ENCODE measurements around the gene AHSA1.

The AHSA1 gene

GRCh38 chr14:77470224-77470870, 12.5 kb downstream of the AHSA1 start:
- Histone ChIP-seq H3K4me1 (ENCODE audit: control insufficient read depth, insufficient read depth, low read length) (no peaks in the 10 kb centered on the region), H3K9me3 (ENCODE audit: control insufficient read depth, low read length) (no peaks in the 10 kb centered on the region), H3K4me3 (ENCODE audit: insufficient read depth, low read depth, low read length) (no peak overlapping the region), H3K27ac (ENCODE audit: insufficient read depth, low read depth, low read length, poor library complexity, severe bottlenecking) (no peak overlapping the region), H3K27me3 (ENCODE audit: control insufficient read depth, insufficient read depth, low read length, poor library complexity, severe bottlenecking) (no peaks in the 10 kb centered on the region), H3K36me3 (ENCODE audit: control insufficient read depth, insufficient read depth, low read length) (peaks cover 22% of the 10 kb centered on the region)
- WGBS, 2 experiments, result 87% methylated on average over 5 of the region's 5 CpGs

DNA sequence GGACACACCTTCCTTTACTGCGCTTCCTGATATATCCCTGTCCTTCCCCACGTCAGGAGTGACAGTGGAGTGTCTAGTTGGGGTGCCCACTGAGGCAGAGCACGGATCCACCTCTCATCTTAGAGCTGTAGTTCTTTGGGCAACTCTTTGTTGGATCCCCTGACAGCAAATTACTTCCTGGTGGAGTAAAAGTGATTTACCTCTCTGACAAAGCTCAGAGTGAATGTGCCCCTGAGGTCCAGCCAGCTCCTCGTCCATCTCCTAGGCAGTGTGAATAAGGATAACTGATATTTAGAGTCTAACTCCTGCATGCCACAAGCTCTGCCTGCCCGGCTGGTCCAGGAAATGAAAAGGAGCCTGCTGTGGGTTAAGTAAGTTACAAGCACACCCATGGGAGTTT, 16.0 kb downstream of the AHSA1 start:
- Histone ChIP-seq H3K4me1 (ENCODE audit: control insufficient read depth, insufficient read depth, low read length) (no peaks in the 10 kb centered on the region), H3K9me3 (ENCODE audit: control insufficient read depth, low read length) (no peaks in the 10 kb centered on the region), H3K27ac (ENCODE audit: insufficient read depth, low read depth, low read length, poor library complexity, severe bottlenecking) (no peak overlapping the region), H3K4me3 (ENCODE audit: insufficient read depth, low read depth, low read length) (no peak overlapping the region), H3K27me3 (ENCODE audit: control insufficient read depth, insufficient read depth, low read length, poor library complexity, severe bottlenecking) (no peaks in the 10 kb centered on the region), H3K36me3 (ENCODE audit: control insufficient read depth, insufficient read depth, low read length) (peaks cover 7% of the 10 kb centered on the region)
- WGBS, 2 experiments, result 93 to 94% methylated on average over 5 of the region's 5 CpGs

GRCh38 chr14:77474479-77475177, 16.7 kb downstream of the AHSA1 start:
- WGBS, 2 experiments, result 88 to 92% methylated on average over 9 of the region's 9 CpGs
- Histone ChIP-seq H3K4me3 (ENCODE audit: insufficient read depth, low read depth, low read length) (no peak overlapping the region), H3K9me3 (ENCODE audit: control insufficient read depth, low read length) (no peaks in the 10 kb centered on the region), H3K4me1 (ENCODE audit: control insufficient read depth, insufficient read depth, low read length) (no peaks in the 10 kb centered on the region), H3K27me3 (ENCODE audit: control insufficient read depth, insufficient read depth, low read length, poor library complexity, severe bottlenecking) (no peaks in the 10 kb centered on the region), H3K27ac (ENCODE audit: insufficient read depth, low read depth, low read length, poor library complexity, severe bottlenecking) (no peak overlapping the region), H3K36me3 (ENCODE audit: control insufficient read depth, insufficient read depth, low read length) (peaks cover under 1% of the 10 kb centered on the region)

DNA sequence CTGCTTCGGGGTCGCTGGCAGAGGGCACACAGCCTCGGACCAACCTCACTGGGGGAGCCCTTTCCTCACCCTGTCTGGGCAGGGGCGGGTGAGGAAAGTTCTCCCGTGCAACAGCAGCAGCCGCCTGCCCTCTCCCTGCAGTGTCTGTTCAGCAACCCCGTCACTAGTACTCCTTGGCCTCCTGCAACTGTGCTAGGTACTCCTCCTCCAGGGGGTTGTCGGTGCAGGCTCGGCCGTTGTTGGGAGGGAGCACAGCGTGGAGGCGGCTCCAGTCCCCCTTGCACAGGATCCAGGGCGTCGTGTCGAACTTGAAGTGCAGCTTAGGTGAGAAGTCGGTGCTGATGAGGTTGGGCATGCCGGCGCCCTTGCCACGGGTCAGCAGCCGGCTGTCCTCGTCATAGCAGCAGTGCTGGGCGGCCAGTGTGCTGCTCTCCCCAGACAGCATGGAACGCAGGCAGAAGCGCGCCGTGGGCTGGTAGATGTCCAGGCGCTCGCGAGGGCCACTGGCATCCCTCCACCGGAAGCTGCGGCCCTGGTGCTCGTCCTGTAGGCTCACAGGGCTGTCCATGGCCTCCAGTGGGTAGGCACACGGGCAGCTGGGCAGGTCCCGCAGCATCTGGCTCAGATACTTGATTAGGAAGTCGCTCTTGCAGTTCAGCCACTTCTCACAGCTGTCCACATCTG, 17.7 kb downstream of the AHSA1 start:
- H3K4me3 ChIP-seq (ENCODE audit: insufficient read depth, low read depth, low read length), result no peak overlapping the region

GRCh38 chr14:77478029-77478428, 20.1 kb downstream of the AHSA1 start:
- Histone ChIP-seq H3K27me3 (ENCODE audit: control insufficient read depth, insufficient read depth, low read length, poor library complexity, severe bottlenecking) (no peaks in the 10 kb centered on the region), H3K36me3 (ENCODE audit: control insufficient read depth, insufficient read depth, low read length) (no peaks in the 10 kb centered on the region), H3K9me3 (ENCODE audit: control insufficient read depth, low read length) (no peaks in the 10 kb centered on the region), H3K27ac (ENCODE audit: insufficient read depth, low read depth, low read length, poor library complexity, severe bottlenecking) (no peak overlapping the region), H3K4me1 (ENCODE audit: control insufficient read depth, insufficient read depth, low read length) (no peaks in the 10 kb centered on the region), H3K4me3 (ENCODE audit: insufficient read depth, low read depth, low read length) (no peak overlapping the region)
- WGBS, 2 experiments, result 88 to 90% methylated on average over 5 of the region's 5 CpGs

More for the DNA sequence above, 17.7 kb downstream of the AHSA1 start:
- 92 to 94% methylated on average over 35 of the region's 35 CpGs for WGBS, 2 experiments
- Histone ChIP-seq H3K36me3 (ENCODE audit: control insufficient read depth, insufficient read depth, low read length) (no peaks in the 10 kb centered on the region), H3K27ac (ENCODE audit: insufficient read depth, low read depth, low read length, poor library complexity, severe bottlenecking) (no peak overlapping the region), H3K4me1 (ENCODE audit: control insufficient read depth, insufficient read depth, low read length) (no peaks in the 10 kb centered on the region), H3K9me3 (ENCODE audit: control insufficient read depth, low read length) (no peaks in the 10 kb centered on the region), H3K27me3 (ENCODE audit: control insufficient read depth, insufficient read depth, low read length, poor library complexity, severe bottlenecking) (no peaks in the 10 kb centered on the region)

DNA sequence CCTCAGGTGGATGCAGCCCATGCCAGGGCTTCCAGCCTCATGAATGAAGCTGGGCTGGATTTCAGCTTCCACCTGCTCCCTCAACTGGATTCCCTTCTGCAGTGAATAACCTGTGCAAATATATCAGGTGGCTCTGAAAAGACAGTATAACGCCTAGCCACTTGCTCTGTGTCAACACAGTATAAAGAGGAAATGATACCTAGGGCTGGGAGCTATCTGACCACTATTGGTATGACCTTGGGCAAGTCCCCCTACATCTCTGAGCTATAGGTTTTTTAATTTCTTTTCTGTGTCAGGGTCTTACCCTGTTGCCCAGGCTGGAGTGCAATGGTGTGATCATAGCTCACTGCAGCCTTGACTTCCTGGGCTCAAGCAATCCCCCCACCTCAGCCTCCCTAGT, 20.9 kb downstream of the AHSA1 start:
- Histone ChIP-seq H3K27ac (ENCODE audit: insufficient read depth, low read depth, low read length, poor library complexity, severe bottlenecking) (no peak overlapping the region), H3K27me3 (ENCODE audit: control insufficient read depth, insufficient read depth, low read length, poor library complexity, severe bottlenecking) (no peaks in the 10 kb centered on the region), H3K36me3 (ENCODE audit: control insufficient read depth, insufficient read depth, low read length) (no peaks in the 10 kb centered on the region), H3K9me3 (ENCODE audit: control insufficient read depth, low read length) (no peaks in the 10 kb centered on the region), H3K4me3 (ENCODE audit: insufficient read depth, low read depth, low read length) (no peak overlapping the region), H3K4me1 (ENCODE audit: control insufficient read depth, insufficient read depth, low read length) (no peaks in the 10 kb centered on the region)
- 89 to 92% methylated on average over 1 of the region's 1 CpG for WGBS, 2 experiments

GRCh38 chr14:77482422-77482821, 24.5 kb downstream of the AHSA1 start:
- Histone ChIP-seq H3K4me1 (ENCODE audit: control insufficient read depth, insufficient read depth, low read length) (no peaks in the 10 kb centered on the region), H3K27me3 (ENCODE audit: control insufficient read depth, insufficient read depth, low read length, poor library complexity, severe bottlenecking) (no peaks in the 10 kb centered on the region), H3K4me3 (ENCODE audit: insufficient read depth, low read depth, low read length) (no peak overlapping the region), H3K36me3 (ENCODE audit: control insufficient read depth, insufficient read depth, low read length) (no peaks in the 10 kb centered on the region), H3K27ac (ENCODE audit: insufficient read depth, low read depth, low read length, poor library complexity, severe bottlenecking) (no peak overlapping the region), H3K9me3 (ENCODE audit: control insufficient read depth, low read length) (no peaks in the 10 kb centered on the region)
- 86 to 87% methylated on average over 8 of the region's 8 CpGs for WGBS, 2 experiments

DNA sequence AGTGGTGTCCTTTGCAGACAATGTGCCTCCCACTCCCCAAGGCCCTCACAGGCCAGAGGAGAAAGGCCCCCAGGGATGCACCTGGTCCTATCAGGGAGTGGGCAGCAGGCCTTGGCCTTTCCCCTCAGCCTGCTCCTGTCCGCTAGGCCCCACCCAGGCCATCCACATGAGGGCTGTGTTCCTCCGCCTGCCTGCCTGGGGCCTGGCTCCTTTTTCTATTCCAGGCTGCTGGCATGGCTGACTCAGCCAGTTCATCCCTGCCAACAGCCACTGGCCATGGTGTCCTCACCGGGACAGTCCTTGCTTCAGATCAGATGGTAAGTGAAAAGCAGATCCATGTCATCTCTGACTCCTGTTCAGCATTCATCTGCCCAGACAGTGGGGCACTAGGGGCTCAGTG, 27.4 kb downstream of the AHSA1 start:
- Histone ChIP-seq H3K27ac (ENCODE audit: insufficient read depth, low read depth, low read length, poor library complexity, severe bottlenecking) (no peak overlapping the region), H3K9me3 (ENCODE audit: control insufficient read depth, low read length) (no peaks in the 10 kb centered on the region), H3K4me1 (ENCODE audit: control insufficient read depth, insufficient read depth, low read length) (no peaks in the 10 kb centered on the region), H3K4me3 (ENCODE audit: insufficient read depth, low read depth, low read length) (no peak overlapping the region), H3K27me3 (ENCODE audit: control insufficient read depth, insufficient read depth, low read length, poor library complexity, severe bottlenecking) (no peaks in the 10 kb centered on the region), H3K36me3 (ENCODE audit: control insufficient read depth, insufficient read depth, low read length) (no peaks in the 10 kb centered on the region)
- WGBS, 2 experiments, result 92% methylated on average over 3 of the region's 3 CpGs

- H3K27ac ChIP-seq (ENCODE audit: insufficient read depth, low read depth, low read length, poor library complexity, severe bottlenecking), result no peak overlapping the region
- H3K36me3 ChIP-seq (ENCODE audit: control insufficient read depth, insufficient read depth, low read length), result no peaks in the 10 kb centered on the region
- no peaks in the 10 kb centered on the region for H3K9me3 ChIP-seq (ENCODE audit: control insufficient read depth, low read length)
- H3K27me3 ChIP-seq (ENCODE audit: control insufficient read depth, insufficient read depth, low read length, poor library complexity, severe bottlenecking), result no peaks in the 10 kb centered on the region
- WGBS, 2 experiments, result 95 to 98% methylated on average over 7 of the region's 7 CpGs
- H3K4me3 ChIP-seq (ENCODE audit: insufficient read depth, low read depth, low read length), result no peak overlapping the region
- no peaks in the 10 kb centered on the region for H3K4me1 ChIP-seq (ENCODE audit: control insufficient read depth, insufficient read depth, low read length)
Measured at GRCh38 chr14:77485901-77486678, 28.2 kb downstream of the AHSA1 start.

- H3K4me3 ChIP-seq (ENCODE audit: insufficient read depth, low read depth, low read length), result no peak overlapping the region
- H3K27me3 ChIP-seq (ENCODE audit: control insufficient read depth, insufficient read depth, low read length, poor library complexity, severe bottlenecking), result no peaks in the 10 kb centered on the region
- no peaks in the 10 kb centered on the region for H3K9me3 ChIP-seq (ENCODE audit: control insufficient read depth, low read length)
- no peaks in the 10 kb centered on the region for H3K4me1 ChIP-seq (ENCODE audit: control insufficient read depth, insufficient read depth, low read length)
- H3K27ac ChIP-seq (ENCODE audit: insufficient read depth, low read depth, low read length, poor library complexity, severe bottlenecking), result no peak overlapping the region
- WGBS, 2 experiments, result 91 to 94% methylated on average over 7 of the region's 7 CpGs
- H3K36me3 ChIP-seq (ENCODE audit: control insufficient read depth, insufficient read depth, low read length), result no peaks in the 10 kb centered on the region
Measured at GRCh38 chr14:77488558-77488957, 30.7 kb downstream of the AHSA1 start.
